ENCODE results near the gene LAMTOR2.

Gene LAMTOR2

DNA sequence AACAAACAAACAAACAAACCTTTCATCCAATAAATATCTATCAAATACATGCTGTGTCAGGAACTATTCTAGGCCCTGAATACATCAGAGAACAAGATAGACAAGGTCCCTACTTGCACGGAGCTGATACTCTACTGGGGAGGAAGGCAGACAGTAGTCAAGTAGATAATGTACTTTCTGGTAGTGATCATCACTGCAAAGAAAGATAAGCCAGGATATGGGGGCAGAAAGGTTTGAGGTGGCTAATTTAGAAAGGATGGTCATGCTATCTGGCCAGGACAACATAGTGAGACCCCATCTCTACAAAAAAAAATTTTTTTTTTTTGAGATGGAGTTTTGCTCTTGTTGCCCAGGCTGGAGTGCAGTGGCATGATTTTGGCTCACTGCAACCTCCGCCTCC lies 37.0 kb downstream of the LAMTOR2 start:
- intact Hi-C loops (cut with DNase I), result loop anchor here (2.0 kb wide), 1 partner anchor 133 kb away; no protein-coding TSS in a partner anchor
- DNase-seq, result no peak

GRCh38 chr1:156095906-156096508 lies 41.4 kb downstream of the LAMTOR2 start:
- intact Hi-C loops (cut with DNase I), result loop anchor here (1.0 kb wide), 1 partner anchor 34 kb away; no protein-coding TSS in a partner anchor
- no peak for DNase-seq

- intact Hi-C loops (cut with DNase I), result loop anchor here (1.0 kb wide), 1 partner anchor 33 kb away; no protein-coding TSS in a partner anchor
- peak; percentile 77 to 98 (median 91) for DNase-seq
These were observed 42.2 kb downstream of the LAMTOR2 start for GRCh38 chr1:156096640-156097391.

DNA sequence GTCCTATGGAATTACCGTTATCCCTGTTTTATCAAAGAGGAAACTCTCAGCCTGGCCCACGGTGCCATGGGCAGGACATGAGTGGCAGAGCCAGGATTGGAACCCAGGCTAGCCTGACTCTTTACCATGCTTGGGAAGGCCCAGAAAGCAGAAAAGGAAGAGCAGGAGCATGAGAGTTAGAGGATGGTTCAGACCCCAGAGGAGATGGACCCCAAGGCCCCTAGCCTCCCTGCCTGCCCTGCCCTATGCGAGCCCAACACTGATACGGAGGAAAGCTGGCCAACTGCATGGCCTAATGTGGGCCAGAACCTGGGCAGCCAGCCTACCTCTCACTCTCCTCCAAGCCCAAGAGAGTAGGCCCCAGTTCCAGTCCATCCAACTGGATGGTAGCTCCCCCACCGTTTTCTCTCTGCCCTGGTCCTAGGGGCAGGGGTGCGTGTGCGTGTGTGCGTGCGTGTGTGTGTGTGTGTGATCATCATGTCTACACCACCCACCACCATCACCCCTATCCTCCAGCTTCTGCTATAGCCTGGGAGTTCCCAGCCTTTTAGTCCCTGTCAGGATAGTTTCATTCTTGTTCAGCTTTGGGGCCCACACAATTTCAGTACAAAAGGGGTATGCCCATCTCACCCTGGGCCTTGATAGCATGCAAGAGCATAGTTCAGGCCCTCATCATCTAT lies 43.1 kb downstream of the LAMTOR2 start:
- intact Hi-C loops (cut with DNase I), result no loop called here
- DNase-seq, result no peak

GRCh38 chr1:156098784-156099183 lies 44.2 kb downstream of the LAMTOR2 start:
- no peak for DNase-seq
- intact Hi-C loops (cut with DNase I), result no loop called here

DNA sequence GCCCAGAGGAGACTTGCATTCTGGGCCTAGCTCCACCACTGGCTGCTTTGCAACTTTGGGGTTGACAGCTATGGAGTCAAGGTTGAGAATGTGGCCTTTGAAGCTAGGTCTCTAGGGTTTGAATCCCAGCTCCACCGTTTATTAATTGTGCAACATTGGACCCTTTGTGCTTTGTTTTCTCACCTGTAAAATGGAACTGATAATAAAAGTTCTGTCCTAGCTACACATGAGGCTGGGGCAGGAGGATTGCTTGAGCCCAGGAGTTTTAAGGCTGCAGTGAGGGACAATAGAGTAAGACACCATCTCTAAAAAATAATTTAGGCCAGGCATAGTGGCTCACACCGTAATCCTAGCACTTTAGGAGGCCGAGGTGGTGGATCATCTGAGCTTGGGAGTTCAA lies 44.7 kb downstream of the LAMTOR2 start:
- intact Hi-C loops (cut with DNase I), result no loop called here
- no peak for DNase-seq

DNA sequence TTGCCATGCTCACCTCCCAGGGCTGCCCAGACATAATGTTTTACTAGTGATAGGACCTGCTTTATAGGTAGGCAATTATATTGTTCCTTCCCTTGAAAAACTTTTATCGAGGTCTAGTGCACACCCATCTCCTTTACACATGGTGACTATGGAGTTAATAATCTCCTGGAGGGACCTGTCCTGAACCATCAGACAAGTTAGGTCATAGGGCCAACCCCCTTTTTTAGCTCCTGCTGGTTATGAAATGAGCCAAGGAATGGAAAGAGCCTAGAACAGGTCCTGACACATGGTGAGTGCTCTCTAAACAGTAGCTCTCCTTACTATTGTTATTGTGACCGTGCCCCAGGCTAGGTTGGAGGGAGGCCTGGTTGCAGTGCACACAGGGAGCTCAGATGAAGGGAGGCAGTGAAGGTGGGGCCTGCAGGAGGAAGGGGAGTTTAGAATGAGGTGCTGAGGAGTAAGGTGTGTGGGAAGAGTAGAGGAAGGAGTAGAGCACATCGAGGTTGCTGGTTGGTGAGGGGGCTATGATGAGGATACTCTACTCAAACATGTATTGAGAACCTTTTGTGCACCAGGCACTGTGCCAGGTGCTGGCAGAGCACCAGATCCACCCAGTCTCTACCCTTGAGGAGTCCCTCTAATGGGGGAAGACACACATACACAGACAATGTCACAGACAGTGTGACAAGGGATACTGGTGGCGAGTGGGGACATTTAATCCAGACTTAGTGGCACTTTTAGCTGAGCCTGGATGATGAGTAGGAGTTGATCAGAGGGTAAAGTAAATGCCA lies 45.8 kb downstream of the LAMTOR2 start:
- intact Hi-C loops (cut with DNase I), result no loop called here

DNA sequence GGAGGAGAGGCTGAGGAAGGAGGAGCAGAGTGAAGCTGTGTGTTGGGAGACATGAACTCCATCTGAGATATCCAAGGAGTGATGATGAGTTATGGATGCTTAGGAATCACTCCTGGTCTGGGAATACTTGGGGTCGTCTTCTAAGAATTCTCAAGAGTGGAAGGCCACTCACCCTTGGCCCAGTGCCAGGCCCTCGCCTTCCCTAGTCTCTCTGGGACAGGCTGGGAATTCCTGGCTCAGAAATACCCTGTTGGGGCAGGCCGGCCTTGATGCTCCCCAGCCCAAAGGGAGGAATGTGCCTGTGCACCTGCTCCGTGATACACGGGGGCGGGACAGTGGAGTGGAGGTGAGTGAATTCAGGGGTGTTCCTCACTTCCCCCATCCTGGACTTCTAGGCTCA lies 47.3 kb downstream of the LAMTOR2 start:
- intact Hi-C loops (cut with DNase I), result no loop called here
- no peak for DNase-seq

More for the DNA sequence above, 45.8 kb downstream of the LAMTOR2 start:
- DNase-seq, result no peak

- no peak for DNase-seq
- intact Hi-C loops (cut with DNase I), result no loop called here
These were observed 48.3 kb downstream of the LAMTOR2 start for GRCh38 chr1:156102633-156103511.

DNA sequence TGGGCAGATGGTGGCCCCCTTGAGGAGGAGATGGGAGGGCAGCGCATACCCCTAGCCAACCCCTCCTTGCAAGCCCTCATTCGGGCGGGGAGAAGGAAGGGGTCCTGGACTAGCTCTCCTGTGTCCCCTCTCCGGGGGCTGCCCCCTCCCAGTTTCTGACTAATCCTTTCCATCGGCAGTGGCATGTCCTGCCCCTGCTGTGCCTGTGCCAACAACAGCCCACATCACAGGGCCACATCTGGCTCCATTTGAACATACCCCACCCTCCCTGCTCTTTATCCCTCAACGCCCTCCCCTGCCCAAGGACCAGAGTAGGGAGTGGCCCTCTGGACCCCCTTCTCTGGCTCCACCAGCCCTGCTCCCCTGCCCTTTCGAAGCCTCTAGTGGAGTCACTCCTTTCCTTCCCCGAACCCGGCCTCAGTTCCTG lies 49.0 kb downstream of the LAMTOR2 start:
- intact Hi-C loops (cut with DNase I), result no loop called here
- DNase-seq, result no peak

DNA sequence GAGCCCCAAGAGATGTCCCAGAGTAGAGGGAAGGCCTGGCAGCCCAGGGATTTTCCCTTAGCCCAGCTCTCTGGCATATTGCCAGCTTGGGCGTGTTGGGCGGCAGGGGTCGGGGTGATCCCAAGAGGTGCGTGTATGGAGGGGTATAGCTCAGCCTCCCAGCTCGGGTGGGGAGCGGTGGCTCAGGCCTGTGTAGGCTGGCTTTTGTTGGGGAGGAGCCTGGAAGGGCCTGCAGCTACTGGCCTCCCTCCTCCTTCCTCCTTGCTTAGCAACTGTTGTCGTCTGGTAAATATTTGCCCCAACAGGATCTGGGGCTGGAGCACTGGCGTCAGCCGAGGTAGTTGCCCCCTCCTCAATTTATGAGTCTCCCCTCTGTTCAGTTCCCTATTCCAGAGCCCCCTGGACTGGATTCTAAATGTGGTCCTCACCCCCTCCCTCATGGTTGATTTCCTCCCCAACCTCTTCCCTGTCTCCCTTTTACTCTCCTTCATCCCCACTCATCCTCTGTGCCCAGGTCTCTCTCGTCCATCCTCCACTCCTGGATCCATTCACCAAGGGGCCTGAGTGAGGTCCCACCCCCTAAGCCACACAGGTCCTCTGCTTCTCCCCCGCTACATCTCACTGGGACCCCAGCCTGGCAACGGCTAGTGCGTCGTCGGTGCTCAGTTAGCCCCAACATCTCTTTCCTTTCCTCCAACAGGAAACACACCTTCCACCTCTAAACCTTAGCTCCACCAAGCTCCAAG lies 49.7 kb downstream of the LAMTOR2 start:
- intact Hi-C loops (cut with DNase I), result no loop called here
- peak in 1 of 10 donors; percentile 85 for DNase-seq

- intact Hi-C loops (cut with DNase I), result no loop called here
- no peak for DNase-seq
These were observed 50.6 kb downstream of the LAMTOR2 start for GRCh38 chr1:156104861-156105832.

DNA sequence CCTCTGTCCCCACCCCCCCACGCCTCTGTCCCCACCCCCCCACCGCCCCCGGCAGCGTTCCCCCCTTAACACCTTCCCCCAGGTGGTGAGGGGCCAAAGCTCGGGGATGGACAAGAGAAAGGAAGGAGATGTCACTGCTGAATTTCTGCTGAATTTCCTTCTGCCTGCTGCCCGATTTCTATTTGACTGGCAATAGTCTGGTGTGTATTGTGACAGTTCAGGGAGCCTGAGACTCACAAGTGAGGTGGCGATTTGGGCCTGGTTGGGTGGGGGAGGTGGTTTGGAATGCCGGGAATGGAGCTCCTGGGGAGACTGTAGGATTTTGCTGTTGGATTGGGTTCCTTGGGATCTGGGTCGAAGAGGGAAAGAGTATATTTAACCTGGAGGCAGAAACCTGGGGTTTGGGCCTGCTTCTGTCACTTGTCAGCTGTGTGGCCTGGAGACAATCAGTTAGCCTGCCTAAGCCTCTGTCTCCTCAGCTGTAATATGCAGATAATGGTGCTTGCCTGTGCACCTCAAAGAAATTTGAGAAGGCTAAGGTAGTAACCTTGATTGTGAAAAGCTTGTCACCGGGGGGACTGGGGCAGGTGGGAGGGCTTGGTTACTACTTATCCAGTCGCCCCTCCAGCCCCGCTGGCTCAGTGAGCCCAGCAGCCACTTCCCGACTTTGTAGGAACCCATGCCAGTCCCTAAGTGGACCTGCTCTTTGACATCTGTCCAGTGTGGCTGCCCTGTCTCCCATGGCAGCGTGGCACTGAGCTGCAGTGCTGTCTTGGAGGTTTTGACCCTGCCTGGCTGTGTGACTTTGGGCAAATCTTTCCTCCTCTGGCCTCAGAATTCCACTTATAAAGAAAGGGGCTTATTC lies 52.3 kb downstream of the LAMTOR2 start:
- intact Hi-C loops (cut with DNase I), result no loop called here
- peak in 1 of 10 donors; percentile 85 for DNase-seq

GRCh38 chr1:156108057-156108456 lies 53.5 kb downstream of the LAMTOR2 start:
- intact Hi-C loops (cut with DNase I), result no loop called here
- no peak for DNase-seq
